HG03280 (cell line): Measurements from ENCODE around the gene MED25.
"Not testable (repeated sequence)": the region's sequence is repeated elsewhere in the genome, so short reads cannot be mapped to it uniquely, and the experiment has no call there.

ENCODE experiments used
- ATAC-seq: cut with Tn5 transposase; IDR thresholded peaks from one replicate; pipeline ENCODE4 v1.9.1; 2021; ENCODE audit warnings: mild to moderate bottlenecking, moderate library complexity; ENCODE audit not compliant: unreplicated experiment

The MED25 gene

DNA sequence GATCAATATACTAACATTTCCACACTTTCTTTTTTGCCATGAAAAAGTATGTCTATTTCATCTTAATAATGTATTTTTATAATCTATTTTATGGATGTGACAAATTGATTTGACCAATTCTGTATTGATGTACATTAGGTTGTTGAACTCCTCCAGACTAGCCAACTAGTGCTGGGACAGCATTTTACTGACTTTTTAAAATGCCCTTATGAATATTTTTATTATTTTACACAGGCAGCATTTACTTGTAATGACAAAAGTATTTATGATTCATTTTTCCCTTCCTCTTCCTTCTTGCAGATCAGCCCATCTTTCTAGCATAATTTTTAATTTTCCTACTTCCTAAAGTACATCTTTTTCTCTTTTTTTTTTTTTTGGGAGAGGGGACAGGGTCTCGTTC, 4.1 kb upstream of the MED25 start:
- no peak for ATAC-seq

DNA sequence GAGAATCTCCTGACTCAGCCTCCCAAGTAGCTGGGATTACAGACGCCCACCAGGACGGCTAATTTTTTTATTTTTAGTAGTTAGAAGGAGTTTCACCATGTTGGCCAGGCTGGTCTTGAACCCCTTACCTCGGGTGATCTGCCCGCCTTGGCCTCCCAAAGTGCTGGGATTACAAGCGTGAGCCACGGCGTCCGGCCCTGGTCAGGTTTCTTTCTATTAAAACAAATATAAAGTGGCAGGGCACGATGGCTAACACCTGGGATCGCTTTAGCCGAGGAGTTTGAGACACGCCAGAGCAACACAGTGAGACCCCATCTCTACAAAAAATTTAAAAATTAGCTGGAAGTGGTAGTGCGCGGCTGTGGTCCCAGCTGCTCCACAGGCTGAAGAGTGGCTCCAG, 1.5 kb upstream of the MED25 start:
- no peak for ATAC-seq

DNA sequence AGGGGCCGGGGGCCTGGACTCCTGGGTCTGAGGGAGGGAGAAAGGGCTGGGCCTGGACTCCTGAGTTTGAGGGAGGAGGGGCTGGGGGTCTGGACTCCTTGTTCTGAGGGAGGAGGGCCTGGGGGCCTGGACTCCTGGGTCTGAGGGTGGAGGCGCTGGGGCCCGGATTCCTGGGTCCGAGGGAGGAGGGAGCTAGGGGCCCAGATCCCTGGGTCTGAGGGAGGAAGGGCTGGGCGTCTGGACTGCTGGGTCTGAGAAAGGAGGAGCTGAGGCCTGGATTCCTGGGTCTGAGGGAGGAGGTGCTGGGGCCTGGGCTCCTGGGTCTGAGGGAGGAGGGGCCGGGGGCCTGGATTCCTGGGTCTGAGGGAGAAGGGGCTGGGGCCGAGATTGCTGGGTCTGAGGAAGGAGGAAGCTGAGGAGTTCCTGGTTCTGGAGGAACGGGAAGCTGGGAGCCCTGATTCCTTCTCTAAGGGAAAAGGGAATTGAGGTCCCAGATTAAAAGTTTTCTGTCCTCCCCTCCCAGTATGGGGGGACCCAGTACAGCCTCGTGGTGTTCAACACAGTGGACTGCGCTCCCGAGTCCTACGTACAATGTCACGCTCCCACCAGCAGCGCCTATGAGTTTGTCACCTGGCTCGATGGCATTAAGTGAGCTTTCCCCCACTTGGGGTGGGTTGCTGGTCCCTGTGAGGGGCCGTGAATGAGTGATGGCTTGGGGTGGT, 721 bp downstream of the MED25 start:
- ATAC-seq = no peak

DNA sequence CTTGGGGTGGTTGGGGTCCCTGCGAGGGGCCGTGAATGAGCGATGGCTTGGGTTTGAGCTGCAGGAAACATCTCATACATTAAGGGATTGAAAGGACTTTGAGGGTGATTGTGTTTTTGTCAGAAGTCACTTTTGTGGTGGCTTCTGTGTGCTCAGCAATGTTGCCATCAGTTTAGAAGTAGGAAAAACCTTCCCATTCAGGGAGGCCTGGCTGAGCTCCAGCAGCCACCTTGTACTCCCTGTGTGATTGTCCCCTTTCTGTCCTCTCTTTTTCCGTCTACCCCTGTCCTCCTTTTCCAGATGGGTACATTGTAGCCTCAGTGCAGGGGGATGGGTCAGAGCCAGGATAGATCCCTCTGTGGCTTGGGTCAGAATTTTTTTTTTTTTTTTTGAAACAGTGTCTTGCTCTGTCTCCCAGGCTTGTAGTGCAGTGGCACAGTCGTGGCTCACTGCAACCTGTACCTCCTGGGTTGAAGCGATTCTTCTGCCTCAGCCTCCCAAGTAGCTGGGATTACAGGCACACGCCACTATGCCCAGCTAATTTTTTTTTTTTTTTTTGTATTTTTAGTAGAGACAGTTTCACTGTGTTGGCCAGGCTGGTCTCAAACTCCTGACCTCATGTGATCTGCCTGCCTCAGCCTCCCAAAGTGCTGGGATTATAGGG, 1.5 kb downstream of the MED25 start:
- not testable (repeated sequence) for ATAC-seq

DNA sequence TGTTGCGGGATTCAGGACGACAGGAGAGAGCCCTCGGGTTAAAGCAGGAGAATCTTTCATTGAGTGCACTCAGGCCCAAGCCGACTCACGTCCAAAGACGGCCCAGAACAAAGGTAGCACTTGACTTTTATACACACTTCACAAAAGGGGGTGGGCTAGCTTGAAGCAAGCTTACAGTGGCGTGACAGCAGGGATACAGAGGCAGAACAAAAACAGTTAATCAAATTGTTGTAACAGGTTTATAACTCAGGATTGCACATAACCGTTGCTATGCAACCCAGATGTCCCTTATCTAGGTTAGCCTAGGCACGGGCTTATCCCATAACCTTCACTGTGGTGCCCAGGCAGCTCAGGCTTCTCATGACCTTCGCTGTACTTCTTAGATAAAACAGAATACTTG, 2.0 kb downstream of the MED25 start:
- no peak for ATAC-seq

DNA sequence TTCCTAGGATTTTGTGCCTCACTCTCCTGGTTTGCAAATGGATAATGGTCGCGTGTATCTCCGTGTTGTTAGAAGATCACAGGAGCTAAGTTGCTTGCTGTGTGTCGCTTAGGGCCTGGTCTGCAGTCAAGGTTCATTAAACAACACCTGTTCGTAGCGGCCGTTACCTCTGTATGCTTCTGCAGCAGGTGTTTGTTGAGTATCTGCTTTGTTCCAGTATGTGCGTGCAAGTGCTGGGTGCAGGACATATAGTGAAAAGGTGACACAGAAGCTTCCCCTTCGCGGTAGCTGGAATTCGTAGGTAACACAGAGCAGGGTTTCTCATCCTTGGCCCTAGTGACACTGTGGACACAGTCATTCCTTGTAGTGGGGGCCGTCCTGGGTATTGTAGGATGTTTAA, 5.4 kb downstream of the MED25 start:
- ATAC-seq = no peak

DNA sequence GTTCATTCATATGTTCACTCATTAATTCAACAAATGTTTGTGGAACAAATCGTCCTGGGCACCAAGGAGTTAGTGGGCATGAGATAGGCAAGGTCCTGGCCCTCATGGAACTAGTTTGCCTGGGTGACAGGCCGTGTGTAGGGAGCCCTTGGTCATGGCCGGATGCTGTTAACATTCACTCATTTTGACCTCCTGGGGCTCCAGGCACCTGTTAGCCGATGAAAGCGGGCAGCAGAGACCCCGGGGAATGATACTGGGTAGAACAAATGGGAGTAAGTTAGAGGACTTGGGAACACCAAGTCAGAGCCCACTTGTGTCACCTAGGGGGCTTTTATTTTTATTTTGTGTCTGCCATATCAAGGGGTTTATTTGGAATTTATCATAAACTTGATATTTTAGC, 6.6 kb downstream of the MED25 start:
- no peak for ATAC-seq

DNA sequence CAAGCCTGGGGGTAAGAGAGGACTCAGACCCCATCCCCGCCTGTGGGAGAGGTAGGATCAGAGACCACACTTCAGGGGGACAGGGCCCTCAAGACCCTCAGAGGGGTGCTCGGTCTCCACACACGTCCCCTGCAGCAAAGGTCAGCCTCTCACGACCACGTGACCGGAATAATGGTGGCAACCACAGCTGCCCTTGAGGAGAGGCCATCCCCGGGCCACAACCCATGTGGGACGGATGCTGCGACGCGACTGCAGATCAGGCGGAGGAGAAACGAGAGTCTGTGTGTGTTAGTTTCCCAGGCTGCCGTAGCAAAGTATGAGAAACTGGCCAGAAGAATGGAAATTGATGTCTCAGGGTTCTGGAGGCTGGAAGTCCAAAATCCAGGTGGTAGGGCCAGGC, 8.9 kb downstream of the MED25 start:
- no peak for ATAC-seq

DNA sequence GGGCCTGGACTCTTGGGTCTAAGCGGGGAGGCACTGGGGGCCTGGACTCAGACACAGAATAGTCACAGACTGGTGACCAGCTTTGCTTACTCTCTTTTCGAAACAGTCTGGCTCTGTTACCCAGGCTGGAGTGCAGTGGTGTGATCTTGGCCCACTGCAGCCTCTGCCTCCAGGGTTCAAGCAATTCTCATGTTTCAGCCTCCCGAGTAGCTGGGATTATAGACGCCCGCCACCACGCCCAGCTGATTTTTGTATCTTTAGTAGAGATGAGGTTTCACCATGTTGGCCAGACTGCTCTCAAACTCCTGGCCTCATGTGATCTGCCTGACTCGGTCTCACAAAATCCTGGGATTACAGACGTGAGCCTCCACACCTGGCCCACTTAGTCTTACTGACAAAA, 11.1 kb downstream of the MED25 start:
- ATAC-seq = no peak

DNA sequence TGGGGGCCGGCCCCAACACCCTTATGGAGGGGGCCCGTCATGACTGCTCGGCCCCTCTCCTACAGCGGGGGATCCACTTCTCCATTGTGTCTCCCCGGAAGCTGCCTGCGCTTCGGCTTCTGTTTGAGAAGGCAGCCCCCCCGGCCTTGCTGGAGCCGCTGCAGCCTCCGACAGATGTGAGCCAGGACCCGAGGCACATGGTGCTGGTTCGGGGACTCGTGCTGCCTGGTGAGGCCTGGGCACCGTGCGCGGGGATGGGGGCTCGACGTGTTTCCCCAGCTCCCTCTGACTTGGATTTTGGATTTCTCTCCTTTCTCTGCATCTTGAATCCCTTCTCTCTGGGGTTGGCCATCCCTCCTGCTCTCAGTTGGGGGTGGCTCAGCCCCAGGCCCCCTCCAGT, 11.6 kb downstream of the MED25 start:
- ATAC-seq = no peak

DNA sequence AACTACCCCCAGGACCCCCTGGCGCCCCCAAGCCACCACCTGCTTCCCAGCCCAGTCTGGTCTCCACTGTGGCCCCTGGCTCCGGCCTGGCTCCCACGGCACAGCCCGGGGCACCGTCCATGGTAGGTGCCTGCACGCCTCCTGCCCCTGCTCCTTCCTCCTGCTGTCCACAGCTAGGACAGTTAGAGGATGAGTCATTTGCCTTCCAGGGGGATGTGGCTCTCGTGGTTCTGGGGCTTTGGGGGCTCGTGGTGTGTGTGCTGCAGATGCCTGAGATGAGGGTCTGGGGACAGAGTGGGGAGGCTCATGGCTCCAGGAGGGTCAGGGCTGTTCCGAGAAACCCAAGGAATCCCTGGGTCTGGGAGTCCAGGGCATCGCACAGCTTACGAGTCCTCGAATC, 12.7 kb downstream of the MED25 start:
- ATAC-seq = no peak

DNA sequence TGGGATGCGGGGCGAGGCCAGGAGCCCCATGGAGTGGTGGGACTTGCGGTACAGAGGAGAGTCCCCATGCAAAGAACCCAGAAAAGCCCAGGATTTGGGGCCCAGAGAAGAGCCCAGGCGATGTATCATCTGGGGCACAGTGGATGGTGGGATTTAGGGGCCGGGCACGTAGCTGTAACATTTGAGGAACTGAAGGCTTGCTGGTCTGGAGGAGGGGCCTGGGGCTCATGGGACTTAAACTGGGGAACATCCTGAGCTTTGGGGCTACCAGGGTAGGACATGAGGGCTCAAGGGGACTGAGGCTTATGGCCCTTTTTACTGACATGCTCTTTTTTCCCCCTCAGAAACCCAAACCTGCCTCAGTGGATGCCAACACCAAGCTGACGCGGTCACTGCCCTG, 13.5 kb downstream of the MED25 start:
- ATAC-seq = no peak

DNA sequence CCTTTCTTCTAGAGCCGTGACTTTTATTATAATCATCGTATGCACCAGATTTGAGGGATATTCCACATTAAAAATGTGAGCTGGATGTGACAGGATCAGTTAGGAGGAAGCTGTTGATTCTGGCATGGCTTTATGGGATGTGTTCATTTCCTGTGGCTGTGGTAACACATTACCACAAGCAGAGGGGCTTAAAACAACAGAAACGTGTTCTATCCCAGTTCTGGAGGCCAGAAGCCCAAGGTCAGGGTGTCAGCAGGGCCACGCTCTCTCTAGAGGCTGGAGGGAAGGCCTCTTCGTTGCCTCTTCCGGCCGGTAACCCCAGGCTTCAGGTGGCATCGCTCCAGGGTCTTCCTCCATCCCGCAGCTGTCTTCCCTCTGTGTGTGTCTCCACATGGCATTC, 14.5 kb downstream of the MED25 start:
- no peak for ATAC-seq

DNA sequence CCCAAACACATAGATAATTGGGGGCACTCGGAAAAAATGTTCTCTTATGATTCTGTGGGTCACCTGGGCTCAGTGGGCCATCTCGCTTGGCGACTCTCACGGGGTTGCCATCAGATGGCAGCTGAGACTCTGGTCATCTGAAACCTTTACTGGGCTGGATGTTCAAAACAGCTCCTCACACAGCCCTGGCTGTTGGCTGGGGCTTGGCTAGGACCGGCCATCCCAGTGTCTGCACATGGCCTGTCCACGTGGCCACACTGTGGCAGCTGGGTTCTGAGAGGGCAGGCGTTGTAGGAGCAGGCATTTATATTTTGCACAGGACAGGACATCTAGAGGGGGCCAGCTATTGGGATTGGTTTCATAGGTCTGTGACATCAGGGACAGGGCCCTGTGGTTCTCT, 15.5 kb downstream of the MED25 start:
- ATAC-seq = no peak

DNA sequence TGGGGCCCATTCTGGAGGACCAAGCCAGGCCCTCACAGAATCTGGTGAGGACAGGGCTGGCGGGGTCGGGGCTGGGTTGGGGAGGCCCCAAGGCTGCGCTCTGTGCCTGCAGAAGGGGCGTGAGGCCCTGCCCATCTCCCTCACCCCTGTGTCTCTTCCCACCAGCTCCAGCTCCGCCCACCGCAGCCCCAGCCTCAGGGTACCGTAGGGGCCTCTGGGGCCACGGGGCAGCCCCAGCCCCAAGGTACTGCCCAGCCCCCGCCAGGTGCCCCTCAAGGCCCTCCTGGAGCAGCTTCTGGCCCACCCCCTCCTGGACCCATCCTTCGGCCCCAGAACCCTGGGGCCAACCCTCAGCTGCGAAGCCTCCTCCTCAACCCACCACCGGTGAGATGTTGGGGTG, 17.5 kb downstream of the MED25 start:
- ATAC-seq = no peak

DNA sequence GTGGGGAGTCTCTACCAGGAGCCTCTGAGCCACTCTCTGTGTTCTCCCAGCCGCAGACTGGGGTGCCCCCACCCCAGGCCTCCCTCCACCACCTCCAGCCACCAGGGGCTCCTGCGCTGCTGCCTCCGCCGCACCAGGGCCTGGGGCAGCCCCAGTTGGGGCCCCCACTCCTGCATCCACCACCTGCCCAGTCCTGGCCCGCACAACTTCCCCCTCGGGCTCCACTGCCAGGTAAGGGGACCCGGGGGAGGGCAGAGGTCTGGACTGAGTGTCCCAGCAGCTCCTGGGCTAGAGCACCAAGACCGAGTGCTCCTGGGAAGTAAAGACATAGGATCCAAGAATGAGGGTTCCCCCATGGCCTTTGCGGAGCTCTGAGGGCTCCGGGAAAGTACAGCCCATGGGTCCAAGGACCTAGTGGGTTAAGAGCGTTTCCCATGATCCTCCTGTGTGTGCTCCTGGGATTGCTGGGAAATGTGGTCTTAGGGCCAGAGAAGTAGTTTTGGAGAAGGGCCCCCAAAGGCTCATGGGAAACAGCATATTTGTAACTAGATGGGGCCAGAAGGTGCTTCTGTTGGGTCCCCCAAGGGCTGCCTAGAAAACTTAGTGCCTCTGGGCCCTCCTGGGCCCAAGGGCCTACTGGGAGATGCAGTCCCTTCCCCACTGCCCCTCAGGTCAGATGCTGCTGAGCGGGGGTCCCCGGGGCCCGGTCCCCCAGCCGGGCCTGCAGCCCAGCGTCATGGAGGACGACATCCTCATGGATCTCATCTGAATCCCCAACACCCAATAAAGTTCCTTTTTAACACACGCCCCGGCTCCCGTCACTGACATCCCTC, 18.3 kb downstream of the MED25 start:
- no peak for ATAC-seq

DNA sequence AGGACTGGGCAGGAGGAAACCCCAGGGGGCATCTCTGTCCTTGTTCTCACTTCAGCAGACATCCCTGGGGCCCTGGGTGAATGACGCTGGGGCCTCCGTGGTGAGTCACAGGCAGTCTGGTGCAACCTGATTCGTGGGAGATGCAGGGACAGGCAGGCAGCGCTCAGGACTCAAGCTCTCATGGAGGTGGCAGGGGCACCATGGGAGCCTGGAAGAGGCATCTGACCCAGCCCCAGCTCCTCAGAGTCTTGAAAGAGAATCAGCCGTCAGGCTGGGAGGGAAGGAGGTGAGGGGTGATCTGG, 18.9 kb downstream of the MED25 start:
- ATAC-seq = no peak

DNA sequence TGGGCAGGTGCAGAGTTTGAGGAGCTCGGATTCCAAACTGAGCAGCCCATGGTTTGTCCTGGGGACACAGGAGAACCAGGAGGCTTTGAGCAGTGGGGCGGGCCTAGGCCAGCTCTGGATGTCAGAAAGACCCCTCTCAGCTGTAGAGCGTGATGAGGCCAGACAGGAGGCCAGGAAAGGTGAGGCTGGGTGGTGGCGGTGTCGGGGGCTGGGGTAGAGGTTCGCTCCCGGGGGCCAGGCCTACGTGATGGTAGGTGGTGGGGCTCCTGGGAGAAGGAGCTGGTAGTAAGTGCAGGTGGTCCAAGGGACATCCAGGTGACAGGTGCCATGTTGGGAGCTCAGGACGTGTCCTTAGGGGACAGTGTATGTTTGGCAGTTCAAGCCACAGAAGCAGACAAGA, 19.3 kb downstream of the MED25 start:
- ATAC-seq = no peak

DNA sequence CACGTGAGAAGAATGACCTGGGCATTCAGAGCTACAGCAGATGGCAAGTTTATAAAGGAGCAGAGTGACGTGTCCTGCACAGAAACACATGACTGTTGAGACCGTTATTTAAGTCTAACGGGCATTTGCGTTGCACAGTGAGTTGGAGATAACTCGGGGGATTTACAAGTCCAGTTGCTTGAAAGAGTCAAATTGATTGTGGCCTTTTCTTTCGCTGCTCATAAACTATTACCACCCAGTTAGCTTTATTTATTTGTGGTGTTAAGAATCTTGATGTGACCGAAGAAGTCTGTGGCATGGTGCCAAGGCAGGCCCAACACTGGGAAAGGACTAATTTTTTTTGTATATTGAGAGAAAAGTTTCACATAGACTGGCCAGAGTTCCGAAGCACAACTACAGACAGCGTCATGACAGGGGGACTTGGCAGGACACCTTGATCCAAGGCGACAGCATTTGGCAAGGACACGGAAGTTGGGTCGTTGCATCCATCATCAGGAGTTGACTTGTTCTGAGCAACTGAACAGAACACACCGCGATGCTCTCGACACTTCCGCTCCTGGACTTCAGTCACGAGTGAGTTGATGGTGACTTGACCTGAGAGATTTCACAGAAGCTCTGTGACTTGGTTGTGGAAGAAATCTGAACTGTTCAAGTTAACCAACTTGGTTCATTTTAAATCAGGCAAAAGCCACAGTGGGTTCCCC, 20.9 kb downstream of the MED25 start:
- no peak for ATAC-seq

DNA sequence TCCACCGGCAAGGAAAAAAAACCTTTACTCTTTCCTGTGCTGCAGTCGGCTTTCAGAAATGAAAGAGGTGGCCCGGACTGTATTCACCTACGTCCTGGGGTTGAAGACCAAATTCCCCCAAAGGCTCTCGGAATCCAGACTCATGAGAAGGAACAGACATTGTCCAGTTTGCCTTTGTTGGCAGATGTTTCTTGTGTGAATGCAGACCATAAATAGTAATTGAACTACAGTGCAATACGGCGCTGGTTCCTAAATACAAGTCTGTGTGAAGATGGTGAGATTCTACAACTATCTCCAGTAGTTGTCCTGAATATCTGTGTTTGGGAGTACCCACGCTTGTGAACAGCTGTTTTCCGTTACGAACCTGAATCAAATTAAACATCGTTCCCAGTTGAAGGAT, 21.6 kb downstream of the MED25 start:
- no peak for ATAC-seq

DNA sequence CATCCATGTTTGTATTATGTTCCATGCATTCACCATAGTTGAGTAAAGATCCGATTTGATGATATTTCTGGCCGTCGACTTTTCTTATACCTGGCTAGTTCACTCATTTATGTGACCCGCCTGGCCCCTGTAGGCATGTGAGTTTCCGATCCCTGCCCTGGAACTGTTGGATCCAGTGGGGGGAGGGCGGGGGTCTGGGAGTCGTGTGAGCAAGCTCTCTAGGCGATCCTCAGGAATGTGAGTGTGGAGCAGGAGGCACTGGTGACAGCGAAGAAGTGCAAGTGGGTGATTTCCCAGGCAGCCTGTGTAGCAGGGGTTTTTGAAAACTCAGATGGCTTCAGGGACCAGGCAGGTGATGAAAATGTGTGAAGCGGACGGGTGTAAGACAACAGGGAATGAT, 22.2 kb downstream of the MED25 start:
- ATAC-seq = no peak
